Colonic mucosa (tissue), 4 donors: ENCODE results near the gene OTUD7B. TPM values are rescaled to one million over a fixed set of nuclear protein-coding genes. Genes with fewer than 3 reads are reported as not detected.

Experiments used
- DNase-seq: peaks from one replicate; pipeline ENCODE4 v3.0.0-alpha.2; 2020
- H3K27ac ChIP-seq: fragments of 200-600 bp; one replicate; pipeline ENCODE4 v1.8.0; 2021
- H3K27me3 ChIP-seq: fragments of 200-600 bp; one replicate; pipeline ENCODE4 v1.8.0; 2021
- H3K36me3 ChIP-seq: fragments of 200-600 bp; one replicate; pipeline ENCODE4 v1.8.0; 2021
- H3K4me1 ChIP-seq: fragments of 200-600 bp; one replicate; pipeline ENCODE4 v1.8.0; 2021; ENCODE audit warnings: mild to moderate bottlenecking
- H3K4me3 ChIP-seq: fragments of 200-600 bp; one replicate; pipeline ENCODE4 v1.8.0; 2021
- H3K9ac ChIP-seq, 2 donors: one replicate each; pipeline ENCODE4 v1.7.0; 2013; ENCODE audit warnings: control low read depth in 2 of 2, low read depth in 2 of 2, low read length in 2 of 2
- H3K9me3 ChIP-seq: fragments of 200-600 bp; one replicate; pipeline ENCODE4 v1.8.0; 2021
- CTCF ChIP-seq: fragments of 200-600 bp; IDR thresholded peaks from one replicate; pipeline ENCODE4 v1.8.0; 2022; ENCODE audit warnings: antibody characterized with exemption, mild to moderate bottlenecking
- intact Hi-C: fragments of 100-400 bp; cut with DNase I; formaldehyde crosslinking; loops from one replicate; pipeline ENCODE4 v1.14.1; 2022
- total RNA-seq, 2 donors: library from RNA; stranded (reverse); fragmentation: NEBNext Ultra II Directional in 1 of 2; extraction: Animal tissue kit (Norgen Biotek cat#: 25700) in 1 of 2; gene quantifications; one replicate each; pipeline ENCODE4 v1.2.1, GENCODE V29; 2021
- donor health status: healthy.
- donor health status: DM: no; HTN: no; CAD: no.
- donor health status: DM: no; HTN: no; CAD: no.

OTUD7B gene
- total RNA-seq, 2 donors from 2014 or later, result 33.7 to 38.7 TPM

GRCh38 chr1:149928401-149928724 lies 82.2 kb downstream of the OTUD7B start:
- Histone ChIP-seq H3K27me3 (no peaks in the 10 kb centered on the region), H3K9ac (peak overlapping the region; percentile 62 to 92), H3K9me3 (no peaks in the 10 kb centered on the region), H3K4me1 (peaks cover 4% of the 10 kb centered on the region), H3K4me3 (peak overlapping the region; percentile 96), H3K27ac (peak overlapping the region; percentile 98), H3K36me3 (peaks cover 20% of the 10 kb centered on the region)
- DNase-seq, result no peak
- intact Hi-C loops, result no loop called here
- TF ChIP-seq CTCF, result no peak

- intact Hi-C loops, result loop anchor here (2.0 kb wide), 1 partner anchor 37 kb away; no protein-coding TSS in a partner anchor
- Histone ChIP-seq H3K36me3 (peaks cover 22% of the 10 kb centered on the region), H3K27ac (peak within 1 kb of the TSS; percentile 98), H3K27me3 (no peaks in the 10 kb centered on the region), H3K9me3 (no peaks in the 10 kb centered on the region), H3K9ac (peak within 1 kb of the TSS; percentile 70 to 92), H3K4me3 (peak within 1 kb of the TSS; percentile 96), H3K4me1 (peaks cover 4% of the 10 kb centered on the region)
- peak; percentile 97 for DNase-seq
- TF ChIP-seq CTCF, result no peak
Observed at GRCh38 chr1:149927563-149928400, 82.7 kb downstream of the OTUD7B start, which contains the start of gene SF3B4. Gene SF3B4 (minus strand): TSS chr1:149927803. CDS start chr1:149927759, 44 bp downstream.

- DNase-seq, result no peak
- H3K27me3 ChIP-seq, result no peaks in the 10 kb centered on the region
- H3K4me3 ChIP-seq, result peak overlapping the region; percentile 96
- H3K27ac ChIP-seq, result peak overlapping the region; percentile 98
- TF ChIP-seq CTCF, result no peak
- H3K4me1 ChIP-seq, result peaks cover 4% of the 10 kb centered on the region
- intact Hi-C loops, result loop anchor here (2.0 kb wide), 1 partner anchor 36 kb away; no protein-coding TSS in a partner anchor
- peak overlapping the region; percentile 70 to 92 for H3K9ac ChIP-seq
- H3K36me3 ChIP-seq, result peaks cover 22% of the 10 kb centered on the region
- no peaks in the 10 kb centered on the region for H3K9me3 ChIP-seq
Observed at GRCh38 chr1:149927056-149927562, 83.4 kb downstream of the OTUD7B start.

GRCh38 chr1:149926296-149926695 lies 84.2 kb downstream of the OTUD7B start:
- Histone ChIP-seq H3K27me3 (no peaks in the 10 kb centered on the region), H3K9me3 (no peaks in the 10 kb centered on the region), H3K27ac (no peak overlapping the region), H3K9ac (no peak overlapping the region), H3K4me1 (peaks cover 4% of the 10 kb centered on the region), H3K36me3 (peaks cover 22% of the 10 kb centered on the region), H3K4me3 (no peak overlapping the region)
- intact Hi-C loops, result loop anchor here (2.0 kb wide), 1 partner anchor 35 kb away; no protein-coding TSS in a partner anchor
- no peak for TF ChIP-seq CTCF
- DNase-seq, result no peak

GRCh38 chr1:149925751-149926150 lies 84.8 kb downstream of the OTUD7B start:
- Histone ChIP-seq H3K27ac (no peak overlapping the region), H3K4me3 (no peak overlapping the region), H3K9ac (no peak overlapping the region), H3K9me3 (no peaks in the 10 kb centered on the region), H3K27me3 (no peaks in the 10 kb centered on the region), H3K36me3 (peaks cover 22% of the 10 kb centered on the region), H3K4me1 (peaks cover 4% of the 10 kb centered on the region)
- TF ChIP-seq CTCF, result no peak
- DNase-seq, result no peak
- intact Hi-C loops, result loop anchor here (2.0 kb wide), 1 partner anchor 35 kb away; no protein-coding TSS in a partner anchor
